Neutrophil (primary cell): ENCODE data around the gene KLHL2.
"Not testable (repeated sequence)": the region's sequence is repeated elsewhere in the genome, so short reads cannot be mapped to it uniquely, and the experiment has no call there.

ENCODE experiments used
- H3K27ac ChIP-seq: fragments of 200-600 bp; sonication (generic); 2 replicates; pipeline ENCODE4 v1.5.1; 2016; ENCODE audit warnings: mild to moderate bottlenecking, moderate library complexity
- H3K27me3 ChIP-seq: fragments of 200-600 bp; sonication (generic); 2 replicates; pipeline ENCODE4 v1.6.0; 2016; ENCODE audit warnings: mild to moderate bottlenecking
- H3K36me3 ChIP-seq: fragments of 200-600 bp; sonication (generic); 2 replicates; pipeline ENCODE4 v1.5.1; 2017
- H3K4me1 ChIP-seq, 2 experiments: fragments of 200-600 bp in 1 of 2; sonication (generic) in 1 of 2; 1 replicate in 1 of 2; 2 replicates in 1 of 2; pipeline versions ENCODE4 v1.5.1 to v1.6.1; 2013 to 2016; ENCODE audit warnings: low read depth in 1 of 2, low read length in 1 of 2, mild to moderate bottlenecking in 1 of 2, moderate library complexity in 1 of 2; ENCODE audit not compliant: control insufficient read depth in 1 of 2, insufficient read depth in 1 of 2
- H3K4me3 ChIP-seq, 2 experiments: fragments of 200-600 bp in 1 of 2; sonication (generic) in 1 of 2; 1 replicate in 1 of 2; 2 replicates in 1 of 2; pipeline ENCODE4 v1.5.1; 2013 to 2016; ENCODE audit warnings: low read depth in 1 of 2, low read length in 1 of 2, mild to moderate bottlenecking in 1 of 2, moderate library complexity in 1 of 2
- H3K9me3 ChIP-seq: fragments of 200-600 bp; sonication (generic); 2 replicates; pipeline ENCODE4 v1.5.1; 2016
- CTCF ChIP-seq: fragments of 200-600 bp; sonication (generic); IDR thresholded peaks from 2 replicates; pipeline ENCODE4 v1.5.1; 2016; ENCODE audit warnings: antibody characterized with exemption

Gene KLHL2

GRCh38 chr4:165209796-165210195 is 2.4 kb downstream of the KLHL2 start:
- Histone ChIP-seq H3K36me3 (no peaks in the 10 kb centered on the region), H3K27ac (no peak overlapping the region), H3K9me3 (no peaks in the 10 kb centered on the region), H3K27me3 (no peaks in the 10 kb centered on the region), H3K4me1 (peaks cover 56 to 66% of the 10 kb centered on the region in 2 experiments), H3K4me3 (peak overlapping the region; percentile 5 to 78)
- no peak for TF ChIP-seq CTCF

GRCh38 chr4:165210566-165210965 is 3.2 kb downstream of the KLHL2 start:
- no peaks in the 10 kb centered on the region for H3K27me3 ChIP-seq
- H3K36me3 ChIP-seq: no peaks in the 10 kb centered on the region
- no peak for TF ChIP-seq CTCF
- no peak overlapping the region for H3K27ac ChIP-seq
- H3K9me3 ChIP-seq: no peaks in the 10 kb centered on the region
- H3K4me1 ChIP-seq: peaks cover 55 to 66% of the 10 kb centered on the region in 2 experiments
- no peak overlapping the region for H3K4me3 ChIP-seq

GRCh38 chr4:165212647-165213046 is 5.3 kb downstream of the KLHL2 start:
- not testable (repeated sequence) for H3K9me3 ChIP-seq, H3K27me3 ChIP-seq, H3K4me3 ChIP-seq, H3K36me3 ChIP-seq, H3K27ac ChIP-seq
- peaks cover 54% of the 10 kb centered on the region in 2 experiments for H3K4me1 ChIP-seq

GRCh38 chr4:165213404-165213803 is 6.0 kb downstream of the KLHL2 start:
- peaks cover 52% of the 10 kb centered on the region in 2 experiments for H3K4me1 ChIP-seq
- H3K9me3 ChIP-seq, H3K27me3 ChIP-seq, H3K36me3 ChIP-seq, H3K4me3 ChIP-seq, H3K27ac ChIP-seq: not testable (repeated sequence)

GRCh38 chr4:165213991-165214709 is 6.8 kb downstream of the KLHL2 start:
- H3K4me1 ChIP-seq: peaks cover 44 to 45% of the 10 kb centered on the region in 2 experiments
- not testable (repeated sequence) for H3K4me3 ChIP-seq, H3K36me3 ChIP-seq, H3K27ac ChIP-seq, H3K27me3 ChIP-seq, H3K9me3 ChIP-seq

GRCh38 chr4:165215034-165215751 is 7.8 kb downstream of the KLHL2 start:
- H3K4me3 ChIP-seq: not testable (repeated sequence)
- H3K27ac ChIP-seq: peak overlapping the region; percentile 35

GRCh38 chr4:165215761-165216487 is 8.6 kb downstream of the KLHL2 start:
- H3K36me3 ChIP-seq, H3K9me3 ChIP-seq, H3K4me3 ChIP-seq, H3K27me3 ChIP-seq: not testable (repeated sequence)
- peak overlapping the region; percentile 35 for H3K27ac ChIP-seq
- H3K4me1 ChIP-seq: peaks cover 28 to 33% of the 10 kb centered on the region in 2 experiments

More at GRCh38 chr4:165215034-165215751, 7.8 kb downstream of the KLHL2 start:
- H3K27me3 ChIP-seq, H3K36me3 ChIP-seq, H3K9me3 ChIP-seq: not testable (repeated sequence)
- peaks cover 34% of the 10 kb centered on the region in 2 experiments for H3K4me1 ChIP-seq
